ENCODE data around the gene CEP43. TPM values are rescaled to one million over a fixed set of nuclear protein-coding genes. Genes with fewer than 3 reads are reported as not detected.

The CEP43 gene
- total and polyA plus RNA-seq, 2 of the 8 experiments (the other 6 are each of a cell fraction or from before 2014, with no cell fraction given), result 12.0 to 31.2 TPM

GRCh38 chr6:166998256-166999144 lies 697 bp upstream of the CEP43 start (continued):
- TF ChIP-seq RAD21 (IDR thresholded peaks at IDR 0.05 in 1 of 2, conservative IDR thresholded peaks at IDR 0.05 in 1 of 2; ENCODE audit: low read depth in 2 of 2, low read length in 2 of 2) (peak in 1 of 2 experiments; percentile 6; a peak in 1 of 4 replicates), BACH1 (IDR thresholded peaks at IDR 0.05; ENCODE audit: low read length) (peak; percentile 46; the same call in 1 of the 2 replicates), HDAC6 (IDR thresholded peaks at IDR 0.05; ENCODE audit: low read depth, low read length) (no peak), POLR2A (IDR thresholded peaks at IDR 0.05; ENCODE audit: control extremely low read depth in 1 of 2, low read depth in 2 of 2, low read length in 2 of 2) (peak in 1 of 2 experiments; percentile 41; a peak in 1 of 3 replicates), JUND (IDR thresholded peaks at IDR 0.05; ENCODE audit: low read length) (no peak), SIX5 (IDR thresholded peaks at IDR 0.05; ENCODE audit: low read depth, low read length) (no peak), EZH2 (IDR thresholded peaks at IDR 0.05; ENCODE audit: low read depth, low read length, severe bottlenecking) (no peak), SIRT6 (IDR thresholded peaks at IDR 0.05; ENCODE audit: low read length) (no peak), SP4 (IDR thresholded peaks at IDR 0.05; ENCODE audit: low read length) (no peak), CTBP2 (IDR thresholded peaks at IDR 0.05; ENCODE audit: borderline replicate concordance, insufficient read depth, insufficient read length, low read length) (no peak), TEAD4 (IDR thresholded peaks at IDR 0.05; ENCODE audit: low read depth, low read length) (no peak), SIN3A (conservative IDR thresholded peaks at IDR 0.05 in 1 of 2, IDR thresholded peaks at IDR 0.05 in 1 of 2; ENCODE audit: low read depth in 1 of 2, low read length in 2 of 2) (peak in 1 of 2 experiments; percentile 84; a peak in 2 of 4 replicates), POLR2AphosphoS5 (IDR thresholded peaks at IDR 0.05; ENCODE audit: low read depth, low read length) (peak; percentile 46; the same call in 1 of the 2 replicates)
- TF ChIP-seq, protein P1, sequence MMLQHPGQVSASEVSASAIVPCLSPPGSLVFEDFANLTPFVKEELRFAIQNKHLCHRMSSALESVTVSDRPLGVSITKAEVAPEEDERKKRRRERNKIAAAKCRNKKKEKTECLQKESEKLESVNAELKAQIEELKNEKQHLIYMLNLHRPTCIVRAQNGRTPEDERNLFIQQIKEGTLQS (IDR thresholded peaks at IDR 0.05; ENCODE audit: insufficient read depth, low read depth, low read length), result no peak
- TF ChIP-seq, protein P2, sequence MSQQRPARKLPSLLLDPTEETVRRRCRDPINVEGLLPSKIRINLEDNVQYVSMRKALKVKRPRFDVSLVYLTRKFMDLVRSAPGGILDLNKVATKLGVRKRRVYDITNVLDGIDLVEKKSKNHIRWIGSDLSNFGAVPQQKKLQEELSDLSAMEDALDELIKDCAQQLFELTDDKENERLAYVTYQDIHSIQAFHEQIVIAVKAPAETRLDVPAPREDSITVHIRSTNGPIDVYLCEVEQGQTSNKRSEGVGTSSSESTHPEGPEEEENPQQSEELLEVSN (IDR thresholded peaks at IDR 0.05), result 0 out of 2 replicates have a peak, but pooled peaks have one; percentile 25
- TF ChIP-seq, protein P3, sequence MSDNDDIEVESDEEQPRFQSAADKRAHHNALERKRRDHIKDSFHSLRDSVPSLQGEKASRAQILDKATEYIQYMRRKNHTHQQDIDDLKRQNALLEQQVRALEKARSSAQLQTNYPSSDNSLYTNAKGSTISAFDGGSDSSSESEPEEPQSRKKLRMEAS (IDR thresholded peaks at IDR 0.05), result peak; percentile 6; the same call in 1 of the 2 replicates
